RWPE1 (cell line): Measurements from ENCODE around the gene DSCAM.

Experiments
- CTCF ChIA-PET: fragments of 350-600 bp; sonication (Branson Sonifier 250); formaldehyde crosslinking; extraction: SDS; loops from one replicate; lab custom pipeline; 2021; lab: Yijun Ruan, JAX
- POLR2A ChIA-PET: fragments of 400-600 bp; formaldehyde crosslinking; extraction: SDS; loops from one replicate; lab custom pipeline; 2020; ENCODE audit warnings: antibody characterized with exemption; ENCODE audit not compliant: low non-redundant PET; lab: Yijun Ruan, JAX
- DNase-seq: peaks from one replicate; pipeline ENCODE4 v3.0.0; 2012; ENCODE audit warnings: low spot score
- H3K27ac ChIP-seq: fragments of 450-650 bp; 2 replicates; pipeline ENCODE4 v1.5.1; 2017
- CTCF ChIP-seq: fragments of 450-650 bp; conservative IDR thresholded peaks from 2 replicates; pipeline ENCODE4 v1.5.1; 2017; ENCODE audit warnings: low read depth, mild to moderate bottlenecking

The DSCAM gene

DNA sequence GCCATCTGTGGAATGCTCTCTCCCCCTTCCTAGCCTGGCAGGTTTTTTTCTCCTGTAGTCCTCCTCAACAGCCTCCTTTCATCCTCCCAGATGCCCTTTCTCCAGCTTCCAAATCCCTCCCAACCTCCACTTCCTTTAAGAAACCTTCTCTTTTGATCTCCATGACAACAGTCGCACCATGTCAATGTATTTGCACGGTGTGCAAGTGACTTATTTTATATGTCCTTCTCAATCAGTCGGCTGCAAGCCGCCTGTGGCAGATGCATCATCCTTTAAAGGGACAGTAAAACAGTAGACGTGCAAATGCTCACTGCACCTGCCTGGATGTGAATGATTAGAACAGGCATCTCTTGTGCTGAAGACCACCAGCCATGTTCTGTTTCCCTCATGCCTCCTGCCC lies 694.5 kb downstream of the DSCAM start:
- no peak for TF ChIP-seq CTCF

GRCh38 chr21:40151611-40152010 lies 695.3 kb downstream of the DSCAM start:
- ChIA-PET CTCF (interaction anchor here (0.7 kb wide), 1 partner anchor 66 kb away, joined by 6 read pairs; no protein-coding TSS in a partner anchor), POLR2A (no interaction called here)
- TF ChIP-seq CTCF, result no peak
- no peak overlapping the region for H3K27ac ChIP-seq
- no peak for DNase-seq

More for the DNA sequence above, 694.5 kb downstream of the DSCAM start:
- POLR2A ChIA-PET, result no interaction called here
- H3K27ac ChIP-seq, result no peak overlapping the region
- CTCF ChIA-PET, result interaction anchor here (0.6 kb wide), 1 partner anchor 293 kb away, joined by 3 read pairs; no protein-coding TSS in a partner anchor
- no peak for DNase-seq

- DNase-seq, result no peak
- CTCF ChIA-PET, result interaction anchor here (0.6 to 0.7 kb wide), 2 partner anchors 27 to 516 kb away, joined by 3 to 5 read pairs; no protein-coding TSS in a partner anchor
- POLR2A ChIA-PET, result no interaction called here
- TF ChIP-seq CTCF, result no peak
- no peak overlapping the region for H3K27ac ChIP-seq
These were observed 700.6 kb downstream of the DSCAM start for GRCh38 chr21:40146216-40146837.

- peak; percentile 15 for DNase-seq
- ChIA-PET CTCF (interaction anchor here (0.5 to 0.8 kb wide), 11 partner anchors 30 to 992 kb away, joined by 3 to 6 read pairs (median 3); no protein-coding TSS in a partner anchor), POLR2A (no interaction called here)
- TF ChIP-seq CTCF, result peak; percentile 66
- H3K27ac ChIP-seq, result no peak overlapping the region
These were observed 703.0 kb downstream of the DSCAM start for GRCh38 chr21:40143822-40144525.

- no peak for DNase-seq
- TF ChIP-seq CTCF, result no peak
- H3K27ac ChIP-seq, result no peak overlapping the region
- ChIA-PET POLR2A (no interaction called here), CTCF (no interaction called here)
These were observed 705.3 kb downstream of the DSCAM start for GRCh38 chr21:40141621-40142020.

DNA sequence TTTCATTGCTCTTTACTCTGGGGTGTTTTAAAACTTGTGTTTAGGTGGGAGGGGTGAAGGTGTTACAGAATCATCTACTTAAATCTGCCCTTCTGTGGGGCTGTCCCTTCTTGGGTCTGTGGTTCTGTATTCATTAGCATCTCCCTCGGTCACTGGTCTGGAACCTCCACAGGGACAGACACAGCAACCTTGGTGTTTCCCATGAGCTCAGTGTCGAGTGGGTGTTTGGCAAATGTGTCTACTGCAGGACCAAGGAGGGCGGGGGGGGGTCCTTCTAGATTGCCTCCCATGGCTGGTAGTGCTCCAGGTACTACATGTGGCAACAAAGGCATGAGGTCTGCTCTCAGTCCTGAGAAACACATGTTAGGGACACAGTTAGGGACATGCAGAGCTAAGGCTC lies 706.3 kb downstream of the DSCAM start:
- H3K27ac ChIP-seq, result no peak overlapping the region
- no peak for DNase-seq
- ChIA-PET CTCF (no interaction called here), POLR2A (no interaction called here)
- no peak for TF ChIP-seq CTCF
